Loucy (cell line): Measurements from ENCODE around the gene LTBP1.

Source experiments
- H2AFZ ChIP-seq: fragments of 200-600 bp; sonication (generic); 2 replicates; pipeline ENCODE4 v1.6.0; 2016; ENCODE audit warnings: antibody characterized with exemption, mild to moderate bottlenecking, low read length, moderate library complexity
- H3F3A ChIP-seq: fragments of 200-600 bp; 2 replicates; pipeline ENCODE4 v1.6.0; 2016; ENCODE audit warnings: antibody characterized with exemption, low read depth, mild to moderate bottlenecking
- H3K27me3 ChIP-seq: fragments of 200-600 bp; sonication (generic); 2 replicates; pipeline ENCODE4 v1.6.1; 2014; ENCODE audit warnings: low read length, mild to moderate bottlenecking; ENCODE audit not compliant: insufficient read depth, poor library complexity, severe bottlenecking
- H3K36me3 ChIP-seq: fragments of 200-600 bp; sonication (generic); 2 replicates; pipeline ENCODE4 v1.6.1; 2016; ENCODE audit warnings: low read length; ENCODE audit not compliant: insufficient read depth
- H3K4me1 ChIP-seq: fragments of 200-600 bp; sonication (generic); 2 replicates; pipeline ENCODE4 v1.5.1; 2014; ENCODE audit warnings: low read length, mild to moderate bottlenecking; ENCODE audit not compliant: insufficient read depth, poor library complexity, severe bottlenecking
- H3K4me2 ChIP-seq: fragments of 200-600 bp; sonication (generic); 2 replicates; pipeline ENCODE4 v1.6.0; 2014; ENCODE audit warnings: antibody characterized with exemption, low read length, low read depth, mild to moderate bottlenecking; ENCODE audit not compliant: poor library complexity, severe bottlenecking
- H3K4me3 ChIP-seq: fragments of 200-600 bp; sonication (generic); 2 replicates; pipeline ENCODE4 v1.5.1; 2014; ENCODE audit warnings: low read length, mild to moderate bottlenecking, mixed read lengths; ENCODE audit not compliant: poor library complexity, severe bottlenecking
- H3K79me2 ChIP-seq: fragments of 200-600 bp; sonication (generic); 2 replicates; pipeline ENCODE4 v1.6.1; 2014; ENCODE audit warnings: low read length; ENCODE audit not compliant: insufficient read depth
- H3K9ac ChIP-seq: fragments of 200-600 bp; sonication (generic); 2 replicates; pipeline ENCODE4 v1.6.0; 2014; ENCODE audit warnings: mild to moderate bottlenecking, low read depth, low read length, moderate library complexity; ENCODE audit not compliant: poor library complexity, severe bottlenecking
- H3K9me2 ChIP-seq: fragments of 200-600 bp; sonication (generic); replicated peaks from 2 replicates; pipeline ENCODE4 v1.6.1; 2016; ENCODE audit warnings: low read depth, low read length, mixed read lengths
- H3K9me3 ChIP-seq: fragments of 200-600 bp; sonication (generic); 2 replicates; pipeline ENCODE4 v1.6.1; 2014; ENCODE audit warnings: mild to moderate bottlenecking, antibody characterized with exemption, low read length, low read depth; ENCODE audit not compliant: insufficient read depth
- H4K20me1 ChIP-seq: fragments of 200-600 bp; sonication (generic); 2 replicates; pipeline ENCODE4 v1.6.0; 2014; ENCODE audit warnings: antibody characterized with exemption, low read length, mild to moderate bottlenecking; ENCODE audit not compliant: insufficient read depth, poor library complexity, severe bottlenecking
- CTCF ChIP-seq: fragments of 200-600 bp; sonication (generic); conservative IDR thresholded peaks from 2 replicates; pipeline ENCODE4 v1.5.1; 2014; ENCODE audit warnings: mild to moderate bottlenecking, antibody characterized with exemption, low read length
- EZH2phosphoT487 ChIP-seq: fragments of 200-600 bp; IDR thresholded peaks from 2 replicates; pipeline ENCODE4 v1.6.1; 2018; ENCODE audit warnings: antibody characterized with exemption, mild to moderate bottlenecking, moderate library complexity, borderline replicate concordance

LTBP1 gene

GRCh38 chr2:32933756-32934095 lies 13.0 kb upstream of the LTBP1 start:
- no peak overlapping the region for H2AFZ ChIP-seq

GRCh38 chr2:32937602-32938448 lies 8.9 kb upstream of the LTBP1 start:
- H3K4me1 ChIP-seq = no peaks in the 10 kb centered on the region
- no peaks in the 10 kb centered on the region for H3K79me2 ChIP-seq
- no peaks in the 10 kb centered on the region for H3K9me2 ChIP-seq
- no peak overlapping the region for H3K4me2 ChIP-seq
- H3K36me3 ChIP-seq = no peaks in the 10 kb centered on the region
- no peak overlapping the region for H3K4me3 ChIP-seq
- no peak overlapping the region for H3K9ac ChIP-seq
- no peaks in the 10 kb centered on the region for H3K27me3 ChIP-seq
- no peak for TF ChIP-seq CTCF
- TF ChIP-seq EZH2phosphoT487 = no peak
- H3F3A ChIP-seq = no peaks in the 10 kb centered on the region
- H3K9me3 ChIP-seq = no peaks in the 10 kb centered on the region
- no peak overlapping the region for H2AFZ ChIP-seq
- H4K20me1 ChIP-seq = no peaks in the 10 kb centered on the region

More at GRCh38 chr2:32933756-32934095, 13.0 kb upstream of the LTBP1 start:
- no peak overlapping the region for H3K4me3 ChIP-seq
- H3K9me2 ChIP-seq = no peaks in the 10 kb centered on the region
- no peaks in the 10 kb centered on the region for H3K36me3 ChIP-seq
- no peaks in the 10 kb centered on the region for H3K79me2 ChIP-seq
- no peaks in the 10 kb centered on the region for H3K27me3 ChIP-seq
- H3K4me1 ChIP-seq = no peaks in the 10 kb centered on the region
- TF ChIP-seq EZH2phosphoT487 = no peak
- no peak for TF ChIP-seq CTCF
- no peak overlapping the region for H3K4me2 ChIP-seq
- H3K9ac ChIP-seq = no peak overlapping the region
- H3F3A ChIP-seq = no peaks in the 10 kb centered on the region
- no peaks in the 10 kb centered on the region for H4K20me1 ChIP-seq
- no peaks in the 10 kb centered on the region for H3K9me3 ChIP-seq

GRCh38 chr2:32938934-32939333 lies 7.8 kb upstream of the LTBP1 start:
- Histone ChIP-seq H3K4me1 (no peaks in the 10 kb centered on the region), H3K36me3 (no peaks in the 10 kb centered on the region), H3K79me2 (no peaks in the 10 kb centered on the region), H3K4me3 (no peak overlapping the region), H3K27me3 (no peaks in the 10 kb centered on the region), H3K4me2 (no peak overlapping the region), H4K20me1 (no peaks in the 10 kb centered on the region), H3F3A (no peaks in the 10 kb centered on the region), H3K9ac (no peak overlapping the region), H3K9me2 (no peaks in the 10 kb centered on the region), H2AFZ (no peak overlapping the region), H3K9me3 (no peaks in the 10 kb centered on the region)
- no peak for TF ChIP-seq CTCF
- no peak for TF ChIP-seq EZH2phosphoT487
